Mesenchymal stem cell (in vitro differentiated cells and primary cell): ENCODE data around the gene F8.
"Not testable (repeated sequence)": the region's sequence is repeated elsewhere in the genome, so short reads cannot be mapped to it uniquely, and the experiment has no call there.

ENCODE experiments used
- DNase-seq: peaks from one replicate; pipeline ENCODE4 v3.0.0-alpha.2; 2013
- H2AFZ ChIP-seq: one replicate; pipeline ENCODE4 v1.6.1; 2013; ENCODE audit warnings: low read depth, mild to moderate bottlenecking, control low read depth, inconsistent platforms, low read length, moderate library complexity
- H2AK5ac ChIP-seq: 2 replicates; pipeline ENCODE4 v1.6.1; 2013; ENCODE audit warnings: low read length, moderate library complexity, mild to moderate bottlenecking, inconsistent platforms; ENCODE audit not compliant: severe bottlenecking
- H2BK120ac ChIP-seq: one replicate; pipeline ENCODE4 v1.6.1; 2013; ENCODE audit warnings: low read depth, mild to moderate bottlenecking, inconsistent platforms, low read length, moderate library complexity
- H2BK12ac ChIP-seq, 2 experiments: one replicate each; pipeline ENCODE4 v1.6.1; 2013; ENCODE audit warnings: inconsistent platforms in 2 of 2, low read length in 2 of 2, mild to moderate bottlenecking in 2 of 2, moderate library complexity in 2 of 2, control low read depth in 1 of 2
- H2BK15ac ChIP-seq: one replicate; pipeline ENCODE4 v1.6.1; 2013; ENCODE audit warnings: mild to moderate bottlenecking, low read depth, inconsistent platforms; ENCODE audit not compliant: poor library complexity, severe bottlenecking
- H2BK5ac ChIP-seq: 2 replicates; pipeline ENCODE4 v1.6.1; 2013; ENCODE audit warnings: low read depth, mild to moderate bottlenecking, low read length, control low read depth, inconsistent platforms; ENCODE audit not compliant: poor library complexity, severe bottlenecking
- H3K14ac ChIP-seq, 2 experiments: one replicate each; pipeline ENCODE4 v1.6.1; 2013; ENCODE audit warnings: inconsistent platforms in 2 of 2, low read length in 2 of 2, control low read depth in 1 of 2, mild to moderate bottlenecking in 1 of 2, moderate library complexity in 1 of 2
- H3K18ac ChIP-seq, 2 experiments: one replicate each; pipeline ENCODE4 v1.6.1; 2013; ENCODE audit warnings: inconsistent platforms in 2 of 2, low read length in 2 of 2, control low read depth in 1 of 2, low read depth in 1 of 2, mild to moderate bottlenecking in 1 of 2
- H3K23ac ChIP-seq, 2 experiments: one replicate each; pipeline ENCODE4 v1.6.1; 2013; ENCODE audit warnings: inconsistent platforms in 2 of 2, low read length in 2 of 2, mild to moderate bottlenecking in 2 of 2, moderate library complexity in 2 of 2, control low read depth in 1 of 2
- H3K27ac ChIP-seq: 2 replicates; pipeline ENCODE4 v1.5.1; 2013; ENCODE audit warnings: mild to moderate bottlenecking, moderate library complexity, low read length, control low read depth, inconsistent platforms; ENCODE audit not compliant: poor library complexity, severe bottlenecking
- H3K27me3 ChIP-seq, 2 experiments: 2 replicates each; pipeline versions ENCODE4 v1.6.1 to v1.7.0; 2013; ENCODE audit warnings: low read length in 2 of 2, mild to moderate bottlenecking in 2 of 2, moderate library complexity in 2 of 2, control low read depth in 1 of 2, inconsistent platforms in 1 of 2; ENCODE audit not compliant: control insufficient read depth in 1 of 2, insufficient read depth in 1 of 2
- H3K36me3 ChIP-seq, 2 experiments: 2 replicates each; pipeline versions ENCODE4 v1.6.1 to v1.7.0; 2013; ENCODE audit warnings: low read length in 2 of 2, control low read depth in 1 of 2, inconsistent platforms in 1 of 2, low read depth in 1 of 2, mild to moderate bottlenecking in 1 of 2; ENCODE audit not compliant: insufficient read depth in 2 of 2, control insufficient read depth in 1 of 2
- H3K4ac ChIP-seq, 2 experiments: one replicate each; pipeline ENCODE4 v1.6.1; 2013; ENCODE audit warnings: inconsistent platforms in 2 of 2, low read length in 2 of 2, mild to moderate bottlenecking in 2 of 2, moderate library complexity in 2 of 2, control low read depth in 1 of 2, low read depth in 1 of 2
- H3K4me1 ChIP-seq: 2 replicates; pipeline ENCODE4 v1.6.1; 2013; ENCODE audit warnings: low read depth, low read length, control low read depth; ENCODE audit not compliant: control insufficient read depth, insufficient read depth
- H3K4me2 ChIP-seq: 2 replicates; pipeline ENCODE4 v1.6.1; 2013; ENCODE audit warnings: low read length, mild to moderate bottlenecking, inconsistent platforms; ENCODE audit not compliant: poor library complexity, severe bottlenecking
- H3K4me3 ChIP-seq, 2 experiments: 2 replicates each; pipeline versions ENCODE4 v1.5.1 to v1.7.0; 2013; ENCODE audit warnings: low read length in 2 of 2, mild to moderate bottlenecking in 2 of 2, control low read depth in 1 of 2, low read depth in 1 of 2; ENCODE audit not compliant: insufficient read depth in 1 of 2
- H3K79me1 ChIP-seq: replicated peaks from 2 replicates; pipeline ENCODE4 v1.6.1; 2013; ENCODE audit warnings: mild to moderate bottlenecking, control low read depth, low read length, inconsistent platforms; ENCODE audit not compliant: poor library complexity, severe bottlenecking
- H3K9ac ChIP-seq: 2 replicates; pipeline ENCODE4 v1.7.0; 2013; ENCODE audit warnings: mild to moderate bottlenecking, low read length, moderate library complexity
- H3K9me3 ChIP-seq: 2 replicates; pipeline ENCODE4 v1.7.0; 2013; ENCODE audit warnings: mild to moderate bottlenecking, low read length; ENCODE audit not compliant: control insufficient read depth
- H4K8ac ChIP-seq: one replicate; pipeline ENCODE4 v1.6.1; 2013; ENCODE audit warnings: inconsistent platforms, mild to moderate bottlenecking, low read length, moderate library complexity
- H4K91ac ChIP-seq: one replicate; pipeline ENCODE4 v1.6.1; 2013; ENCODE audit warnings: mild to moderate bottlenecking, low read length, inconsistent platforms
- WGBS: methylation state at CpG from one replicate; pipeline ENCODE4 v1.1.7; 2013; ENCODE audit warnings: mixed read lengths; 5-methylcytosine and 5-hydroxymethylcytosine counted together

The F8 gene

GRCh38 chrX:154873329-154873728 is 149.2 kb downstream of the F8 start:
- no peak for DNase-seq
- Histone ChIP-seq H2BK5ac (no peak overlapping the region), H3K4me2 (no peak overlapping the region), H3K4me1 (no peaks in the 10 kb centered on the region), H2BK120ac (no peak overlapping the region), H2BK12ac (no peak overlapping the region), H2AFZ (no peak overlapping the region), H2BK15ac (no peak overlapping the region), H3K9me3 (peaks cover under 1% of the 10 kb centered on the region), H3K27ac (no peak overlapping the region), H3K27me3 (no peaks in the 10 kb centered on the region), H3K18ac (no peak overlapping the region), H3K79me1 (no peaks in the 10 kb centered on the region), H4K91ac (no peak overlapping the region), H3K14ac (no peak overlapping the region), H4K8ac (no peak overlapping the region), H3K9ac (no peak overlapping the region), H3K23ac (no peak overlapping the region), H3K4ac (no peak overlapping the region), H2AK5ac (no peak overlapping the region), H3K36me3 (no peaks in the 10 kb centered on the region), H3K4me3 (no peak overlapping the region)
- 100% methylated on average over 2 of the region's 2 CpGs for WGBS

- not testable (repeated sequence) for H2BK5ac ChIP-seq, H3K4me3 ChIP-seq, H2AFZ ChIP-seq, H3K4me2 ChIP-seq, H3K4ac ChIP-seq, DNase-seq, H2BK12ac ChIP-seq, H3K36me3 ChIP-seq, H2BK120ac ChIP-seq, H3K14ac ChIP-seq, H3K27ac ChIP-seq, H3K27me3 ChIP-seq, H4K91ac ChIP-seq, H3K9ac ChIP-seq, H2BK15ac ChIP-seq, H4K8ac ChIP-seq, H3K79me1 ChIP-seq, H3K18ac ChIP-seq, H3K23ac ChIP-seq, H3K4me1 ChIP-seq, H2AK5ac ChIP-seq
- peaks cover 28% of the 10 kb centered on the region for H3K9me3 ChIP-seq
Observed at GRCh38 chrX:154868522-154868921, 154.0 kb downstream of the F8 start.

GRCh38 chrX:154855256-154855655 is 167.3 kb downstream of the F8 start:
- H3K4me2 ChIP-seq = no peak overlapping the region
- no peak overlapping the region for H2BK15ac ChIP-seq
- no peak overlapping the region for H3K27ac ChIP-seq
- no peak overlapping the region for H2AFZ ChIP-seq
- H3K14ac ChIP-seq = no peak overlapping the region
- H3K36me3 ChIP-seq = peaks cover 0 to 28% of the 10 kb centered on the region in 2 experiments
- no peak for DNase-seq
- H3K79me1 ChIP-seq = no peaks in the 10 kb centered on the region
- no peak overlapping the region for H3K9ac ChIP-seq
- H4K91ac ChIP-seq = no peak overlapping the region
- H3K18ac ChIP-seq = no peak overlapping the region
- no peak overlapping the region for H2BK12ac ChIP-seq
- no peak overlapping the region for H3K4ac ChIP-seq
- H4K8ac ChIP-seq = no peak overlapping the region
- no peak overlapping the region for H2AK5ac ChIP-seq
- H2BK120ac ChIP-seq = no peak overlapping the region
- peaks cover 3% of the 10 kb centered on the region for H3K9me3 ChIP-seq
- H3K4me1 ChIP-seq = no peaks in the 10 kb centered on the region
- H2BK5ac ChIP-seq = no peak overlapping the region
- H3K4me3 ChIP-seq = no peak overlapping the region
- H3K23ac ChIP-seq = no peak overlapping the region
- H3K27me3 ChIP-seq = no peaks in the 10 kb centered on the region

- Histone ChIP-seq H2BK15ac (no peak overlapping the region), H2BK5ac (no peak overlapping the region), H3K23ac (no peak overlapping the region), H4K8ac (no peak overlapping the region), H3K14ac (no peak overlapping the region), H2AK5ac (no peak overlapping the region), H2AFZ (no peak overlapping the region), H3K9ac (no peak overlapping the region), H2BK120ac (no peak overlapping the region), H3K27ac (no peak overlapping the region), H3K79me1 (no peaks in the 10 kb centered on the region), H3K4me2 (no peak overlapping the region), H3K36me3 (peaks cover 0 to 5% of the 10 kb centered on the region in 2 experiments), H3K4me1 (no peaks in the 10 kb centered on the region), H3K27me3 (no peaks in the 10 kb centered on the region), H2BK12ac (no peak overlapping the region), H3K4ac (no peak overlapping the region), H3K4me3 (no peak overlapping the region), H4K91ac (no peak overlapping the region), H3K18ac (no peak overlapping the region), H3K9me3 (peaks cover 3% of the 10 kb centered on the region)
- no peak for DNase-seq
- no CpG with 5 or more reads among the region's 1 CpG for WGBS
Observed at GRCh38 chrX:154850957-154851611, 171.4 kb downstream of the F8 start.
